ENCODE data around the gene STAU1.
A peak's percentile ranks its signal among the peaks of the same experiment; 100 is the strongest.
"Not testable (repeated sequence)": the region's sequence is repeated elsewhere in the genome, so short reads cannot be mapped to it uniquely, and the experiment has no call there.

The STAU1 gene

DNA sequence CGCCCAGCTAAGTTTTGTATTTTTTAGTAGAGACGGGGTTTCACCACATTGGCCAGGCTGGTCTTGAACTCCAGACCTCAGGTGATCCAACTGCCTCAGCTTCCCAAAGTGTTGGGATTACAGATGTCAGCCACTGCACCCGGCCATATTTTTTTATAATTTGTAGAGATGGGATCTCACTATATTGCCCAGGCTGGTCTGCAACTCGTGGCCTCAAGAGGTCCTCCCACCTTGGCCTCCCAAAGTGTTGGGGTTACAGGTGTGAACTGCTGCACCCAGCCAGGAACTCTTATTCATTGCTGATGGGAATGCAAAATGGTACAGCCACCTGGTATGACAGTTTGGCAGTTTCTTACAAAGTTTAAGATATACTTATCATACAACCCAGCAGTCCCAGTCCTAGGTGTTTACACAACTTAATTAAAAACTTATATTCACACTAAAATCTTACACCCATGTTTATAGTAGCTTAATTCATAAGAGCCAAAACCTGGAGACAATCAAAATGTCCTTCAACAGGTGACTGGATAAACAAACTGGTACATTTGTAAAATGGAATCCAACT lies 11.7 kb upstream of the STAU1 start:
- DNase-seq = no peak

DNA sequence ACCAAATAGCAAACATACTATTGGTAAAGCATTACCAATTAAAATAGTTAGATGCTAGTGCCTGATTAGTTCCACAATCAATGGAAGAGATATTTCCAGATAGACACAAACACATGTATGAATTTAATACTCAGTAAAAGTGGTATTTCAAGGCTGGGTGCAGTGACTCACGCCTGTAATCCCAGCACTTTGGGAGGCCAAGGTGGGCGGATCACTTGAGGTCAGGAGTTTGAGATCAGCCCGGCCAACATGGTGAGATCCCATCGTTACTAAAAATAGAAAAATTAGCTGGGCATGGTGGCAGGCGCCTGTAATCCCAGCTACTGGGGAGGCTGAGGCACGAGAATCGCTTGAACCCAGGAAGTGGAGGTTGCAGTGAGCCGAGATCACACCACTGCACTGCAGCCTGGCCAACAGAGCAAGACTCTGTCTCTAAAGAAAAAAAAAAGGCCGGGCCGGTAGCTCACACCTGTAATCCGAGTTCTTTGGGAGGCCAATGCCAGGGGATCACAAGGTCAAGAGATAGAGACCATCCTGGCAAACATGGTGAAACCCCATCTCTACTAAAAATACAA lies 4.9 kb upstream of the STAU1 start:
- not testable (repeated sequence) for DNase-seq

DNA sequence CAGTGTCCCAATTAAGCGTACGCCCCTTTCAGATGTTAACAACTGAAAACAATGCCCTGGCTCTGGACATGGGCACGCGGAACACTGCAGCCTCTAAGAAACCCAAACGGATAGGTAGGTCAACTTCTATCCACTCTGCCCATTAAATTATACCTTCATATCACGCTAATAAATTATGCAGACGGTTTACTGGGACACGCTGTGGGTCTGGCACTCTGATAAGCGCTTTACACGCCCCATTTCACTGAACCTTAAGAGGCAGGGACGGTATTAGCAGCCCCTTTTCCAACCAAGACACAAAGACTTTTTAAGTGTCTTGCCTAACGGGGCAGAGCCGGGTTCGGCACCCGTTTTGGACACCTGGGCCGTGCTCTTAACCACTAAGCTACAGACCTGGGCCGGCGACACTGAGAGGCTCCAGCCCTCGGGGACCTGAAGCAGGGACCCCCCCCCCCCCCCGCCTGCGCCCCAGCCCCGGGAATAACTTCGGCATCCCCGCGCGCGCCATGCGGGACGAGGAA lies 744 bp downstream of the STAU1 start:
- no peak for DNase-seq

DNA sequence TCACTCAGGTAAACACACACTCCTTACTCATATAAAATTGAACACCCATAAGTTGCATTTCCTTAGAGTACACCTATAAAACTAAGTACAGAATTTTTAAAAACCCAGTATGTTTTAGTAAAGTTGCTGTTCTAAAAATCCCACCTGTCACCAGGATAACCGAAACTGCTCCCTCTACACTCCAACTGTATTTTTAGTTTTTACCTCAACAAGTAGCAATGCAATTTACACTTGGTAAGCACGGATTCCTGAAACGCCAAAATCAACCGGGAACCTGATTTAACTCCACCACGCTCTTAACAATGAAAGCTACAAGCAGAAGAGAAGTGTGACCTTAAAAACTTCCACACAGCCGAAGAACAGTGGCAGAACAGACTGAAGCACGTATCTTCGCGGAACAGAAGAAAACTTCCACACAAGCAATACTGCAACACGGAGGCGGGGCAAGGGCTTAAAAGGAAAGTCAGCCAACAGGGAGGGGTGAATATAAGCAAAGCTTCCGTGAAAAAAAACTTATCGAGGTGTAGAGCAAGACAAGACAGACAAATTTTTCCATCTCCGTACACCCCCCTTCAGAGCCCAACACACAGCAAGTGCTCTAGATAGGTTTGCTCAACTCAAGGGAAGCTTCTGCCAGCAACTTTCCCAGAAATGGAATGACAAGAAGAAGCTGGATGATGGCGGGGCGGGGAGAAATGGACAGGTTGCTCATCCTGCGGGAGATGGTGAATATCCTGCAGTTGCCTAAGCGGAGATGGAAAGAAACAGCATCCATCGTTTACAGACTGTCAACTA lies 1.4 kb downstream of the STAU1 start:
- peak; percentile 55 to 70 for DNase-seq

DNA sequence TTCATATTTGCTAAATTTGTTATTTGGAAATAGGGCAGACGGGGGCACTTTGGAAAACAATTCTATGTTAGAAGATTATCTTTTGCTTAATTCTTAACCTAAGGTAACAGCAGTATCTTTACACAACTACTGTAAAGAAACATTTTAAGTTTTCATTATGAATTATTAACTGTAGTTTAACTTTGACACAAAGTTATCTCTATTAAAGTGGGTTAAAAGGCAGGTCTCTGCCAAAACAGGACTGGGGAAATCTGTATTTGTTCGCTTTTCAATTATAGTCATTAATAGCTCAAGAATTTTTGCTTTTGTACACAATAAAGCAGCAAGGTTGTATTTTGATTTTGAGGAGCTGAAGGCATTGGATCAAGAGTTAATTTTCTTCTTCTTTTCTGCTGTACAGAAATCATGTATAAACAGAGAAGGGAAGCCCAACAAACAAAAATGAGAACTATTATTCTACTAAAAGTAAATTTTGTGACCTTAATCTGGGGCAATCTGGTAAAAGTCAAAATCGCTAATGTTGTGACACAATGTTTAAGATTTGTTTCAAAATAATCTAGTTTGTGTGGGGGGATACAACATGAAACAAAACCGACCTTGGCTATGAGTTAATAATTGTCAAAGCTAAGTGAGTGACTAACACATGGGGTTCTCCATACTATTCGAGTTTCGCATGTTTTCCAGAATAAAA lies 2.9 kb downstream of the STAU1 start:
- peak; percentile 21 to 28 for DNase-seq

DNA sequence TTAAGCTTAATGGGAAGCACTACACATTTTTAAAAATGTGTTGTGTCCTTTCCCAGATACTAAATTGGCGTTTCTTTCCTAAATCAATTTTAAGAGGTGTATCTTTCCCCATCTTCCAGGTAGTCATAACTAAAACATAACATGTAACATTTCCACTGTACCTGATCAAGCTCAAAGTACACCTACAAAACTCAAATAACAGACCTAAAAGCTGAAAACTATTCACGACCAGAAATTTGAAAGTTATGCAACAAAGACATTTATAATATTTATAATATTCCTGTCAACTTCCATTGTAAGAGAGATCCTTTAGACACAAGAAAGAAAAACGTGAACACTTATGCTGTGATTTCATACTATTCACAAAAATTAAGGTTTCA lies 3.5 kb downstream of the STAU1 start:
- DNase-seq = no peak

DNA sequence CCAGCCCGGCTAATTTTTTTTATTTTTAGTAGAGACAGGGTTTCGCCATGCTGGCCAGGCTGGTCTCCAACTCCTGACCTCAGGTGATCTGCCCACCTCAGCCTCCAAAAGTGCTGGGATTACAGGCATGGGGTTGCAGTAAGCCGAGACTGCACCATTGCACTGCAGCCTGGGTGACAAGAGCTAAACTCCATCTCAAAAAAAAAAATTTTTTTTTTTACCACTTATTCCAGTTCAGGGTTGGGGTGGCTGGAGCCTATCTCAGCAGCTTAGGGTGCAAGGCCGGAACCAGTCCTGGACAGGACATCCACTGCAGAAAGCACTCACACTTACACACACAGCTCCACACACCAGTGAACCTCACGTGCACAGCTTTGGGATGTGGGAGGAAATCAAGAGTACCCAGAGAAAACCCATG lies 4.0 kb downstream of the STAU1 start:
- DNase-seq = not testable (repeated sequence)

DNA sequence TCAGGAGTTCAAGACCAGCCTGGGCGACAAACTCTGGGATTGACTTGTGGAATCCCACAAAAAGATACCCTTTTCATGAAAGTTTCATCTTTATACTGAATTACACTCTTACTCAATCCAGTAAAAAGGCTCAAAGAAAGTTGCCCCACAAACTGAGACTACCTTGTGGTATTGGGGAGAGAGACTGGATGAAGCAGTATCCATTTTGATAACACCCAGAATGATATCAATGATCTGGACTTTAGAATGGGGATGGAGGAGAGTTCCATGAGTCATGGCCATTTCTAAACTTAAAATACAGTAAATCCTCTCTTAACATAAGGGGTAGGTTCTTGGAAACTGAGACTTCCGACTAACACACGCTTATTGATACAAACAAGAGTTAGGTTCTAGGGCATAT lies 4.7 kb downstream of the STAU1 start:
- no peak for DNase-seq

DNA sequence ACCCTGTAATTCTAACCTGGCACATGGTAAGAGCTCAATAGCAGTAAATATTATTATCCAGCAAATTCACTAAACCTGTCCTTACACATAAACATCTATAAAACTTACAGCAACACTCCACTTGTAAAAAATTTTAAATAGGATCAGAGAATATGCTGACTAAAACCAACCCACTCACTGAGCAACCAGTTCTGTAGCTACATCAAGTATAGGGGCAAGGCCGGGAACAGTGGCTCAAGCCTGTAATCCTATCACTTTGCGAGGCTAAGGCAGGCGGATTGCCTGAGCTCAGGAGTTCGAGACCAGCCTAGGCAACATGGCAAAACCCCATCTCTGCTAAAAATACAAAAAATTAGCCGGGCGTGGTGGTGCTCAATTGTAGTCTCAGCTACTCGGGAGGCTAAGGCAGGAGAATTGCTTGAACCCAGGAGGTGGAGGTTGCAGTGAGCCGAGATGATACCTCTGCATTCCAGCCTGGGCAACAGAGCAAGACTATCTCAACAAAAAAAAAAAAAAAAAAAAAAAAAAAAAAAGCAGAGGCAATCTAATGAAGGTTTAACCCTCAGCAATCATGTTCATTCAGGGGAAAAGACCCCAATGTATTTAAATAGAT lies 6.8 kb downstream of the STAU1 start:
- DNase-seq = no peak

DNA sequence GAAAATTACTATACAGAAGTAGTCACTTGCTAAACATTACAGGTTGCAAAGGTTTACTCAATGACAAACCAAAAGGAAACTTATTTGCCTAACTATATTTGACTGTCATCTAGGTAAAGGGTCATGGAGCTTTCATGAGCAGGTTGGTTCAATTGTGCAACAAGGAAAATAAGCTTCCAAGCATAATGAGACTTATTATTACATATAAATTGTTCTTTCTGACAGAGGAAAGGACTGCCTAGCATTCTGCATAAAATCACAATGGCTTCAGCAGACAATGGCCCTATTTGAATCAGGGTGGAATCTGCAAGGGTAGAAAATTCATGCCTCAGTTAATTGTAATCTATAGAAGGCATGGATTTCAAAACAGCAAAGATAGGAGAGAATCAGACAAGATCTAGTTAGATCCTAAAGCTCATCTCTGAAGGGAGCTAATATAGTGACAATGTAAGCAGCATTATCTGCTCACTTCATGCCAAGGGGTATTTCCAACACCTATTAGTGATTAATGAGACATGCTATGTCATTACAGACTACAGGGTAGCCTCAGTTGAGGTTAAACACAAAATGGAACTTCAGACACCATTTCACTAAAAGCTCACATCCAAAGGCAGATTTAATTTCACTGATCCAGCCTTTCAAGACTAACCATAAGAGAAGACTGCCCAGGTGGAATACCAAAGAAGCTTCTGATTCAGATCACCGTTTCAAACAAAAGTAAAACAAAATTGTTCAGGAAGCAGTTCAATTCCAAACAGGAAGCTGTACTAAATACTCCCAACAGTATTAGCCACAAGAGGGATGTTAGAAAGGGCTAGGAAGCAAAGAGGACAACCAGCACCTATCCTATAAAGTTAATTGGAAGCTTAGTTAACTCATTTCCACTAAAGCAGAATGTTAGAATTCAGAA lies 8.5 kb downstream of the STAU1 start:
- peak; percentile 15 to 21 for DNase-seq

DNA sequence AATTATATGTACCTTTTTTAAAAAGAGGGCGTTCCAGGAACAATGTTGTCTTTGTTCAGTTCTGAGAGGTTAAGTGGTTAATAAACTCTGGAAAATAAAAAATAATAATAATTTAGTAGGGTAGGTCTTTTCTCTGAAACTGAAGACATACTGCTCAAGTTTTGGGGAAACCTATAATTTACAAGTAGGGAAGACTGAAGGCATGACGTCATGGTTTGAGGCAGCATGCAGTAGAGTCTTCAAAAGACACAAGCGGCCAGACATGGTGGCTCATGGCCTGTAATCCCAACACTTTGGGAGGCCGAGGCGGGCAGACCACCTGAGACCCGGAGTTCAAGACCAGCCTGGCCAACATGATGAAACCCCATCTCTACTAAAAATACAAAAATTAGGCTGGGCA lies 14.0 kb downstream of the STAU1 start:
- no peak for DNase-seq

DNA sequence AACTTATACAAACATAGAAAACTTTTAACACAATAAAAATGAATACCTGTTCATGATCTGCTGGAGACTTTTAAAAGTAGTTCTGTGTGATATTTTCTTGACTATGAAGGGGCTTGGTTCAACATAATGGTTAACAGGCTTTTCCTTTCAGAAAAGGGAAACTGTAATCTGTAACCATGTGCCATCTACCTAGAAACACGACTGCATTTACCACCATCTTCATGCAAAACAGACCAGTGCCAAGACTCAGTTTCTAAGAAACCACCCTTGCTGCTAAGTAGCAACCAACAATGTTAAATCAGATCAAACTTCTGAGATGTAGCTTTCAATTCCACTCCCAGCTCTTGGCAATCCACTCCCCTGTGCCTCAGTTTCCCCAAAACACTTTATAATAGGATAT lies 15.7 kb downstream of the STAU1 start:
- DNase-seq = no peak

DNA sequence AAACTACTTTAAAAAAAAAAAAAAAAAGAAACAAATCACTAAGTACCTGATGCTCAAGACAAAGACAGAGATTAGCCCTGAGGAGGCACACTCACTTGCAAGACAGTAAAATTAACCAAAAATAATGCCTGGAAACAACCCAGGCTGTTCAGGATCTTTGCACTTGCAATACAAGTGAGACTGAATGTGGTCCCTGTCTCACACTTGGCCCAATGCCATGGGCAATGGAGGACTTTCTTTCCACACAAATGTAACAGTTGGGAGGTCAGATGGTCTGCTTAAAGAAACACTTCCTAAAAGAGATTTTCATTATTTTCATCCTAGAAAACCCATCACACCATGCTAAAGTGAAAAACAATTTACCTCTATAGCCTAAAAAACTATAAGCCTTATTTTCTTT lies 16.2 kb downstream of the STAU1 start:
- no peak for DNase-seq

DNA sequence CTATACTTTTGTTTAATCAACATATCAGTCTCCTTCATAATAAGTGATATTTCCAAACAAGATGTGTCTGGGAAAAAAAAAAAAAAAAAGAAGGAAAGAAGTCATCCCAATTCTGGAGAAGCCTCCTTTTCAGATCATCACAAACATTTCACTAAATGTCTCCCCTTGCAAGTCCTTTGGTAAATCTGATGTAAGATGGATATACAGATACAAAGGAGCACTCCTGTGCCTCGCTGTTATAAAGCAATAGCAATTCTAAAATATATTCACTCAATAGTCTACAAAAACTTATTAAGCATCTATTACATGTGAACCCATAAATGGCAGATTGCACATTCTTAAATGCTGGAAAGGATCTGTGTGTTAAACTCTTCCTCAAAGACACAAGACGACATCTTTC lies 17.4 kb downstream of the STAU1 start:
- no peak for DNase-seq

DNA sequence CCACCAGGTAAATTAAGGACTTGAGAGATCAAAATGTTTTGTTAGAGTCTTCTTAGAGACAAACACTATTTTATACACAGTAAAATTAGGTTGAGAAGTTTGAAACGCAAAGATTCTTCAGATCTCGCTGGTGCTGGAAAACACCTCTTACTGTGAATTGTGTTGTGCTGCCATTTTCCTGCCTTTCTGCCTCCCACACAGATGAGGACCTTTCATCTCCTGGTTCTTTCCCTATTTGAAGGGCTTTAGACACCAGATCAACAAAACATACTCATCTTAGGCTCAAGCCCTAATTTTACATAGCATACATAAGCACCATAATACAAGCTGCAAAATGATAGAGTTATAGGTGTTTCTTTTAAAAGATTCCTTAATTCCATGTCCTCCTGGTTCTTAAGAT lies 18.6 kb downstream of the STAU1 start:
- DNase-seq = no peak

DNA sequence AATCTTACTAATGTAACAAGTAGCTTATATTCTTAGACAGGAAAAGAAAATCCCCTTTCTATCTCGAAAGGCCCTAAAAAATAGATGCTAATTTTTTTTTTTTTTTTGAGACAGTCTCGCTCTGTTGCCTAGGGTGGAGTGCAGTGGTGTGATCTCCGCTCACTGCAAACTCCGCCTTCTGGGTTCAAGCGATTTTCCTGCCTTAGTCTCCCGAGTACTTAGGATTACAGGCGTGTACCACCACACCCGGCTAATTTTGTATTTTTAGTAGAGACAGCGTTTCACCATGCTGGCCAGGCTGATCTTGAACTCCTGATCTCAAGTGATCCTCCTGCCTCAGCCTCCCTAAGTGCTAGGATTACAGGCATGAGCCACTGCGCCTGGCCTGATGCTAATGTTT lies 19.3 kb downstream of the STAU1 start:
- DNase-seq = not testable (repeated sequence)

DNA sequence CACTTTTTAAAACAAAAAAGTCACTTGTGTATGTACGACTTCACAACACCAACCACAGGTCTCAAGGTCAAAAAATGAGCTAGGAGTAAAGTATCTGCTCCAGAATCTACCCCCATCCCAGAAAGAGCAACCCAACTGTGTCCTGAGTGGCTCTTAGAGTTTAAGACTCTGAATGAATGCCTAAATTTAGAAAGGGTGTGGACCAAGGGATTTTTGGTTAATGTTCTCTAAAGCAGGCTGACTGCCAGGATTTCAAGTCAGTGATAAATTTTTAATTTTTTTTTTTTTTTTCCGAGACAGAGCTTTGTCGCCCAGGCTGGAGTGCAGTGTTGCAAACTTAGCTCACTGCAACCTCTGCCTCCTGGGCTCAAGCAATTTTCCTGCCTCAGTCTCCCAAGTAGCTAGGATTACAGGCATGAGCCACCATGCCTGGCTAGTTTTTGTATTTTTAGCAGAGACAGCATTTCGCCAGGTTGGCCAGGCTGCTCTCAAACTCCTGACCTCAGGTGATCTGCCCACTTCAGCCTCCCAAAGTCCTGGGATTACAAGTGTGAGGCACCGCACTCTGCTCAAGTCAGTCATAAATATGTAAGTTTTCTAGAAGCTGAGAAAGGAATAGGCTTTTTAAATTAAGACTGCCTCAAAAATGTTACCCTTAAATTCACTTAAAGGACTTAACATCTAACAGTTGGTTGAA lies 20.2 kb downstream of the STAU1 start:
- no peak for DNase-seq

DNA sequence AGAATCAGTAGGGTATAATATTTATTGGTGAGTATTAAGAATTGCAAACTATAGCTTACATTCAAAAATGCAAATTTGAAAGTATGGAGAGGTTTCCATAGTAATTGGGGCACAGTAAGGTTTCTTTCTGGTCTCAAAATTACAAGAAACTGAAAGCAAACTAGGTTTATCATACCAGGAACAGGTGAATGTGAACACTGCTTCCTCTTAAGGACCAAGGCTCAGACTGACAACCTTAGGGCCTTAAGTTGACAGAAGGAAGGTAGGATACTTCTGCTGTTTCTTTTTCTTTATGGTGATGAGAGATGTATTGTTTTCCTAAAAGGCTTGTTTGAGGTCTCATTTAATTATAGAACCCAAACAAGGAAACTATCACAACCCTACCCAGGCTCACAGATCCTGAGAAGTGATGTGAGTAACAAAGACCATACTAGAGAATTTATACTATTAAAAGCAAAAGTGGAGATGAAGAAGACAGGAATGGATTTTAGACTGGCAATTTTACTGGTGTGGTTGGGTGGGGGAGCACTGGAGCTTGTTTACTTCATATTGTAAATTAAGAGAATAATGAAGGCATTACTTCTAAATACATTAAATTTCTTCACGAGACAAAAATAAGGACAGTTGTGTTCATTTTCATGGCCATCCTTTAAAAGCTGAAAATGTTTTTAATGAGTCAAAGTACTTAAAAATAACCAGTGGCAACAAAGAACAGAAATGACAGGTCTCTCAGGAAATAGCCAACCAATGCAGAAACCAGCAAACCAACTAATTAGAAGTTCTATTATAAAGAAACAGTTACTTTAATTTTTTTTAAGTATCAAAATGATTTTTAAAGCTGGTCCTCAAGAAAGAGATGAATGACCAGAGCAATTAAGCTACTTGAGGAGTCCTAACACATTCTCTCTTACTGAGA lies 21.3 kb downstream of the STAU1 start:
- DNase-seq = no peak

DNA sequence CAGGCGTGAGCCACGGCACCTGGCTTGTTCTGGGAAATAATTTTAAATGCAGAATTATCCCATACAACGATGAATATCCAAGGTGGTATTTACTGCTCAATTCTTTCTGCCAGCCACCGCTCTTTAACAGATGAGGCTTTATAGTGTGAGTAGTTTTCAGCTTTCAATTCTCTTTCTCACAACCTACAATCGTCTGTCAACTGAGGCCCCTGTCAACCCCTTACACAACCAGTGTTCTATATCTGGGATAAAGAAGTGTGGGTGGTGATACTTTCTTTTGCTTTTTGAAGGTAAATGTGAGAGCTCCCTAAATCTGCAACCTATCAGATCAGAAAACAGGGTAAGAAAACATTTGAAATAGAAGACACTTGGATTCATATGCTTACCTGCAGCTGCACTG lies 22.5 kb downstream of the STAU1 start:
- DNase-seq = no peak

DNA sequence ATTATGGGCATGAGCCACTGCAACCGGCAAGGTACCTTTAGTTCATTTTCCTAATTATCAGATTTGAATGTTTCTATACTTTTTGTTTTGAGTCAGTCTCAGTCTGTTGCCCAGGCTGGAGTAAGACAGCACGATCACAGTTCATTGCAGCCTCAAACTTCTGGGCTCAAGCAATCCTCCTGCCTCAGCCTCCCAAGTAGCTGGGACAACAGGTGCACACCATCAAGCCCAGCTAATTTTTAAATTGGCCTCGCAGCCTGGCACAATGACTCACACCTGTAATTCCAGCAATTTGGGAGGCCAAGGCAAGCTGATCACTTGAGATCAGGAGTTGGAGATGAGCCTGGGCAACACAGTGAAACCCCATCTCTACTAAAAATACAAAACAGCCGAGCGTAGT lies 24.4 kb downstream of the STAU1 start:
- DNase-seq = no peak
